Measurements from ENCODE around the gene ZNF526. TPM values are rescaled to one million over a fixed set of nuclear protein-coding genes. Genes with fewer than 3 reads are reported as not detected.

ZNF526 gene
- total RNA-seq, 1 donor from 2014 or later, result 6.5 TPM

DNA sequence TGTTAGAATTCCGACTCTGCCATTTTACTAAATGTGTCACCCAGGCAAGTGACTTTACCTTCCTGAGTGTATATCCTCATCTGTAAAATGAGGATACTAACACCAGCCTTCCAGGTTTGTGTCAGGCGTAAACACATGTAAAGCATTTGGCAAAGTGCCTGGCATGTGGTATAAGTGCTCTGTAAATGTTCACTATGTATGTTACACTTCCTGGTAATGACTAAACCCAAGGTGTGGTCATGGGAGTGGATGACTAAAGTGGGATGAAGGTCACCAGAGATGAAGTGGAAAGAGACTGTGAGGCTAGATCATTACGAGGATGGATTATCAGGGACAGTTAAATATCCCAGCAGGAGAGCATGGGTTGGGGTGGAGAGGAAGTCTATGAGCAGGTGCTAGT lies 28.3 kb upstream of the ZNF526 start:
- no peaks in the 10 kb centered on the region for H3K79me2 ChIP-seq (ENCODE audit: low read depth)

DNA sequence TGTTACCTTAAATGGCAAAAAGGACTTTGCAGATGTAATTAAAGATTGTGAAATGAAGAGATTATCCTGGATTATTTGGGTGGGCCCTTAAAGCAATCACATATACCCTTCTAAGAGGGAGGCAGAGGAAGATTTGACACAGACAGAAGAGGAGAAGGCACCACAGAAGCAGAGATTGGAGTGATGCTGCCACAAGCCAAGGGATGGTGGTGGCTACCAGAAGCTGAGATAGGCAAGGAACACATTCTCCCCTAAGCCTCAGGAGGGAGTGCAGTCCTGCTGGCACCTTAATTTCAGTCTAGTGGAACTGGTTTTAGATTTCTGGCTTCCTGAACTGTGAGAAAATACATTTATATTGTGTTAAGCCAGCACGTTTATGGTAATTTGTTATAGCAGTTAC lies 26.8 kb upstream of the ZNF526 start:
- Histone ChIP-seq H3F3A (ENCODE audit: low read depth) (no peaks in the 10 kb centered on the region), H3K9me3 (ENCODE audit: low read depth) (no peaks in the 10 kb centered on the region)

More for the DNA sequence above, 28.3 kb upstream of the ZNF526 start:
- Histone ChIP-seq H3K9ac (no peak overlapping the region), H3K27ac (no peak overlapping the region), H3K4me3 (no peak overlapping the region), H3K4me2 (no peak overlapping the region), H3K9me3 (ENCODE audit: low read depth) (no peaks in the 10 kb centered on the region), H2AFZ (replicated peaks) (no peak overlapping the region), H3K27me3 (peaks cover 7% of the 10 kb centered on the region), H3K36me3 (no peaks in the 10 kb centered on the region), H3F3A (ENCODE audit: low read depth) (no peaks in the 10 kb centered on the region), H3K4me1 (no peaks in the 10 kb centered on the region), H4K20me1 (ENCODE audit: low read depth) (no peaks in the 10 kb centered on the region)
- peaks cover 6% of the 10 kb centered on the region for H3K9me3 Mint-ChIP-seq
- H3K4me1 Mint-ChIP-seq, result no peaks in the 10 kb centered on the region
- DNase-seq (ENCODE audit: low spot score), result no peak
- TF ChIP-seq CTCF (IDR thresholded peaks at IDR 0.05), result no peak
- TF ChIP-seq EZH2phosphoT487 (IDR thresholded peaks at IDR 0.05), result no peak
- no peak for TF ChIP-seq EZH2 (IDR thresholded peaks at IDR 0.05)
- H3K36me3 Mint-ChIP-seq, result peaks cover 6% of the 10 kb centered on the region
- no peak overlapping the region for H3K4me3 Mint-ChIP-seq
- no peak overlapping the region for H3K27ac Mint-ChIP-seq
- H3K27me3 Mint-ChIP-seq (ENCODE audit: insufficient read depth, low read depth), result peaks cover 5% of the 10 kb centered on the region

DNA sequence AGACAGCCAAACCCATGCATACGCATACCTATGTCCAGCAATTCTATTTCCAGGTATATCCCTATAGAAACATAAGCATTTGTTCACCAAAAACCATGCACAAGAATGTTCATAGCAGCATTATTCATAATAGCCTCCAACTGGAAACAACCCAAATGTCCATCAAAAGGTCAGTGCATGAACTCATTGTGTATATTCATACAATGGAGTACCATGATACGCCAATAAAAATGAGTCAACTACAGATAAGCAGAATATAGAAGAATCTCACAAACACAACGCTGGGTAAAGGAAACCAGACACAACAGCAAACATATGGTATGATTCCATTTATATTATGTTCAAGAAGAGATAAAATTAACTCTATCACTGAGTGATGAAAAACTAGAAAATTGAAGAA lies 26.4 kb upstream of the ZNF526 start:
- TF ChIP-seq CTCF (IDR thresholded peaks at IDR 0.05) (no peak), EZH2phosphoT487 (IDR thresholded peaks at IDR 0.05) (no peak), EZH2 (IDR thresholded peaks at IDR 0.05) (no peak)
- no peak overlapping the region for H3K9ac ChIP-seq
- H3K36me3 ChIP-seq, result no peaks in the 10 kb centered on the region
- H3K4me3 ChIP-seq, result no peak overlapping the region
- Mint-ChIP-seq H3K4me1 (peaks cover 2% of the 10 kb centered on the region), H3K27ac (no peak overlapping the region), H3K4me3 (no peak overlapping the region), H3K27me3 (ENCODE audit: insufficient read depth, low read depth) (peaks cover 9% of the 10 kb centered on the region), H3K36me3 (peaks cover 8% of the 10 kb centered on the region), H3K9me3 (peaks cover 6% of the 10 kb centered on the region)
- H3K9me3 ChIP-seq (ENCODE audit: low read depth), result no peaks in the 10 kb centered on the region
- H3K27ac ChIP-seq, result no peak overlapping the region
- H3K27me3 ChIP-seq, result peaks cover 6% of the 10 kb centered on the region
- no peaks in the 10 kb centered on the region for H3F3A ChIP-seq (ENCODE audit: low read depth)
- H3K79me2 ChIP-seq (ENCODE audit: low read depth), result no peaks in the 10 kb centered on the region
- DNase-seq (ENCODE audit: low spot score), result no peak
- no peaks in the 10 kb centered on the region for H3K4me1 ChIP-seq
- no peak overlapping the region for H2AFZ ChIP-seq (replicated peaks)
- H3K4me2 ChIP-seq, result no peak overlapping the region
- peaks cover 3% of the 10 kb centered on the region for H4K20me1 ChIP-seq (ENCODE audit: low read depth)

More for the DNA sequence above, 26.8 kb upstream of the ZNF526 start:
- Histone ChIP-seq H3K4me3 (no peak overlapping the region), H3K4me1 (no peaks in the 10 kb centered on the region), H3K27me3 (peaks cover 6% of the 10 kb centered on the region), H3K9ac (no peak overlapping the region), H4K20me1 (ENCODE audit: low read depth) (no peaks in the 10 kb centered on the region), H3K79me2 (ENCODE audit: low read depth) (no peaks in the 10 kb centered on the region), H3K36me3 (no peaks in the 10 kb centered on the region), H2AFZ (replicated peaks) (no peak overlapping the region), H3K27ac (no peak overlapping the region), H3K4me2 (no peak overlapping the region)
- Mint-ChIP-seq H3K4me3 (no peak overlapping the region), H3K9me3 (peaks cover 6% of the 10 kb centered on the region), H3K27me3 (ENCODE audit: insufficient read depth, low read depth) (peaks cover 9% of the 10 kb centered on the region), H3K4me1 (no peaks in the 10 kb centered on the region), H3K27ac (no peak overlapping the region), H3K36me3 (peaks cover 6% of the 10 kb centered on the region)
- no peak for DNase-seq (ENCODE audit: low spot score)
- TF ChIP-seq CTCF (IDR thresholded peaks at IDR 0.05), result no peak
- TF ChIP-seq EZH2phosphoT487 (IDR thresholded peaks at IDR 0.05), result no peak
- no peak for TF ChIP-seq EZH2 (IDR thresholded peaks at IDR 0.05)

All from neural progenitor cell (in vitro differentiated cells).